ENCODE results near the gene TEX35.

TEX35 gene

GRCh38 chr1:178534137-178534868 lies 21.4 kb downstream of the TEX35 start:
- Histone ChIP-seq H3K4me1 (ENCODE audit: insufficient read depth, low read length, severe bottlenecking) (peaks cover 3% of the 10 kb centered on the region), H3K27me3 (ENCODE audit: insufficient read depth, low read length) (no peaks in the 10 kb centered on the region)
- TF ChIP-seq, protein P1, sequence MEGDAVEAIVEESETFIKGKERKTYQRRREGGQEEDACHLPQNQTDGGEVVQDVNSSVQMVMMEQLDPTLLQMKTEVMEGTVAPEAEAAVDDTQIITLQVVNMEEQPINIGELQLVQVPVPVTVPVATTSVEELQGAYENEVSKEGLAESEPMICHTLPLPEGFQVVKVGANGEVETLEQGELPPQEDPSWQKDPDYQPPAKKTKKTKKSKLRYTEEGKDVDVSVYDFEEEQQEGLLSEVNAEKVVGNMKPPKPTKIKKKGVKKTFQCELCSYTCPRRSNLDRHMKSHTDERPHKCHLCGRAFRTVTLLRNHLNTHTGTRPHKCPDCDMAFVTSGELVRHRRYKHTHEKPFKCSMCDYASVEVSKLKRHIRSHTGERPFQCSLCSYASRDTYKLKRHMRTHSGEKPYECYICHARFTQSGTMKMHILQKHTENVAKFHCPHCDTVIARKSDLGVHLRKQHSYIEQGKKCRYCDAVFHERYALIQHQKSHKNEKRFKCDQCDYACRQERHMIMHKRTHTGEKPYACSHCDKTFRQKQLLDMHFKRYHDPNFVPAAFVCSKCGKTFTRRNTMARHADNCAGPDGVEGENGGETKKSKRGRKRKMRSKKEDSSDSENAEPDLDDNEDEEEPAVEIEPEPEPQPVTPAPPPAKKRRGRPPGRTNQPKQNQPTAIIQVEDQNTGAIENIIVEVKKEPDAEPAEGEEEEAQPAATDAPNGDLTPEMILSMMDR (IDR thresholded peaks at IDR 0.05; ENCODE audit: low read length), result no peak
- TF ChIP-seq EZH2 (IDR thresholded peaks at IDR 0.05; ENCODE audit: borderline replicate concordance, low read length), result no peak

DNA sequence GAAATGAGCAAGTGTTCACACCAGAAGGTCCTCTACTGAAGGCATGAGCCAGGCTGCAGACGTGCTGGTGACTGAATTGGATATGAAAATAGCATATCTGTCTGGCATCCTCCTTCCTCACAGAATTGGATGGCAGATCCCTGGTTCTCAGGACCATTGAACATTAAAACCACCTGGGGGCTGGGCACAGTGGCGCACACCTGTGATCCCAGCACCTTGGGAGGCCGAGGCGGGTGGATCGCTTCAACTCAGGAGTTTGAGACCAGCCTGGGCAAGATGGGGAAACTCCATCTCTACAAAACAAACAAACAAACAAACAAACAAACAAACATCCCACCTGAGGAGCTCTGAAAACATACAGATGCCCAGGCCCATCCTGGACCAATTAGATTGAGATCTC lies 23.4 kb downstream of the TEX35 start:
- Histone ChIP-seq H4K20me1 (ENCODE audit: insufficient read depth, low read length) (no peaks in the 10 kb centered on the region), H2AFZ (ENCODE audit: low read length) (no peak overlapping the region), H3K9ac (ENCODE audit: low read length) (no peak overlapping the region), H3K79me2 (ENCODE audit: insufficient read depth, low read length) (no peaks in the 10 kb centered on the region), H3K27me3 (ENCODE audit: insufficient read depth, low read length) (no peaks in the 10 kb centered on the region), H3K4me2 (ENCODE audit: low read length) (no peak overlapping the region), H3K4me1 (ENCODE audit: insufficient read depth, low read length, severe bottlenecking) (peaks cover 18% of the 10 kb centered on the region), H3K27ac (ENCODE audit: low read depth, low read length, poor library complexity, severe bottlenecking) (no peak overlapping the region), H3K9me3 (ENCODE audit: low read length) (no peaks in the 10 kb centered on the region), H3K36me3 (ENCODE audit: insufficient read depth, low read length) (no peaks in the 10 kb centered on the region), H3K9me2 (ENCODE audit: low read depth, low read length) (no peaks in the 10 kb centered on the region), H3F3A (ENCODE audit: insufficient read depth, low read length) (no peaks in the 10 kb centered on the region), H3K4me3 (ENCODE audit: low read depth, low read length, poor library complexity, severe bottlenecking) (no peak overlapping the region)
- TF ChIP-seq EZH2 (IDR thresholded peaks at IDR 0.05; ENCODE audit: borderline replicate concordance, low read length), result no peak
- TF ChIP-seq, protein P1 (IDR thresholded peaks at IDR 0.05; ENCODE audit: low read length), result no peak

More at GRCh38 chr1:178534137-178534868, 21.4 kb downstream of the TEX35 start:
- Histone ChIP-seq H4K20me1 (ENCODE audit: insufficient read depth, low read length) (no peaks in the 10 kb centered on the region), H3K9me2 (ENCODE audit: low read depth, low read length) (no peaks in the 10 kb centered on the region), H3K36me3 (ENCODE audit: insufficient read depth, low read length) (no peaks in the 10 kb centered on the region), H3K4me3 (ENCODE audit: low read depth, low read length, poor library complexity, severe bottlenecking) (no peak overlapping the region), H3K27ac (ENCODE audit: low read depth, low read length, poor library complexity, severe bottlenecking) (no peak overlapping the region), H2AFZ (ENCODE audit: low read length) (no peak overlapping the region), H3K9me3 (ENCODE audit: low read length) (no peaks in the 10 kb centered on the region), H3K9ac (ENCODE audit: low read length) (no peak overlapping the region), H3K79me2 (ENCODE audit: insufficient read depth, low read length) (no peaks in the 10 kb centered on the region), H3K4me2 (ENCODE audit: low read length) (no peak overlapping the region), H3F3A (ENCODE audit: insufficient read depth, low read length) (no peaks in the 10 kb centered on the region)

GRCh38 chr1:178536844-178537371 lies 24.0 kb downstream of the TEX35 start:
- H3K27ac ChIP-seq (ENCODE audit: low read depth, low read length, poor library complexity, severe bottlenecking), result no peak overlapping the region
- no peaks in the 10 kb centered on the region for H3K27me3 ChIP-seq (ENCODE audit: insufficient read depth, low read length)
- H3K79me2 ChIP-seq (ENCODE audit: insufficient read depth, low read length), result no peaks in the 10 kb centered on the region
- TF ChIP-seq, protein P1 (IDR thresholded peaks at IDR 0.05; ENCODE audit: low read length), result no peak
- no peak for TF ChIP-seq EZH2 (IDR thresholded peaks at IDR 0.05; ENCODE audit: borderline replicate concordance, low read length)
- H2AFZ ChIP-seq (ENCODE audit: low read length), result no peak overlapping the region
- no peaks in the 10 kb centered on the region for H3K9me3 ChIP-seq (ENCODE audit: low read length)
- H3K9ac ChIP-seq (ENCODE audit: low read length), result no peak overlapping the region
- H3K4me1 ChIP-seq (ENCODE audit: insufficient read depth, low read length, severe bottlenecking), result peaks cover 22% of the 10 kb centered on the region
- H3F3A ChIP-seq (ENCODE audit: insufficient read depth, low read length), result no peaks in the 10 kb centered on the region
- H3K4me3 ChIP-seq (ENCODE audit: low read depth, low read length, poor library complexity, severe bottlenecking), result no peak overlapping the region
- no peaks in the 10 kb centered on the region for H4K20me1 ChIP-seq (ENCODE audit: insufficient read depth, low read length)
- H3K36me3 ChIP-seq (ENCODE audit: insufficient read depth, low read length), result no peaks in the 10 kb centered on the region
- H3K4me2 ChIP-seq (ENCODE audit: low read length), result no peak overlapping the region
- H3K9me2 ChIP-seq (ENCODE audit: low read depth, low read length), result no peaks in the 10 kb centered on the region

All from OCI-LY1 (cell line).